H9 (cell line): Measurements from ENCODE around the gene LDLRAD4. TPM values are rescaled to one million over a fixed set of nuclear protein-coding genes. Genes with fewer than 3 reads are reported as not detected.

Experiments used
- DNase-seq: peaks from one replicate; pipeline ENCODE4 v3.0.0-alpha.2; 2017
- H2AFZ ChIP-seq: one replicate; pipeline ENCODE4 v1.6.1; 2013; ENCODE audit warnings: mild to moderate bottlenecking, low read length, control low read depth, moderate library complexity
- H2AK5ac ChIP-seq: 2 replicates; pipeline ENCODE4 v1.6.1; 2013; ENCODE audit warnings: low read length, control low read depth, mixed read lengths; ENCODE audit not compliant: insufficient read length
- H2BK120ac ChIP-seq: one replicate; pipeline ENCODE4 v1.6.1; 2013; ENCODE audit warnings: low read depth, mild to moderate bottlenecking, low read length, control low read depth, inconsistent platforms; ENCODE audit not compliant: poor library complexity, severe bottlenecking
- H2BK12ac ChIP-seq: 2 replicates; pipeline ENCODE4 v1.6.1; 2013; ENCODE audit warnings: low read length, control low read depth, mixed read lengths, low read depth; ENCODE audit not compliant: insufficient read length
- H2BK15ac ChIP-seq: 2 replicates; pipeline ENCODE4 v1.6.1; 2013; ENCODE audit warnings: low read depth, low read length, control low read depth
- H2BK20ac ChIP-seq: one replicate; pipeline ENCODE4 v1.6.1; 2013; ENCODE audit warnings: low read depth, mild to moderate bottlenecking, low read length, control low read depth, inconsistent platforms; ENCODE audit not compliant: poor library complexity, severe bottlenecking
- H2BK5ac ChIP-seq: 2 replicates; pipeline ENCODE4 v1.6.1; 2013; ENCODE audit warnings: low read length, control low read depth, mixed read lengths; ENCODE audit not compliant: insufficient read length
- H3K14ac ChIP-seq: 2 replicates; pipeline ENCODE4 v1.6.1; 2013; ENCODE audit warnings: low read length, control low read depth; ENCODE audit not compliant: insufficient read depth
- H3K18ac ChIP-seq: 2 replicates; pipeline ENCODE4 v1.6.1; 2013; ENCODE audit warnings: low read depth, mild to moderate bottlenecking, mixed read lengths, low read length, control low read depth; ENCODE audit not compliant: insufficient read length
- H3K23ac ChIP-seq: 2 replicates; pipeline ENCODE4 v1.6.1; 2013; ENCODE audit warnings: low read length, control low read depth, mixed read lengths, low read depth; ENCODE audit not compliant: insufficient read length
- H3K23me2 ChIP-seq: 2 replicates; pipeline ENCODE4 v1.6.1; 2013; ENCODE audit warnings: low read depth, mild to moderate bottlenecking, mixed read lengths, low read length, control low read depth; ENCODE audit not compliant: insufficient read length, poor library complexity, severe bottlenecking
- H3K27ac ChIP-seq: 2 replicates; pipeline ENCODE4 v1.5.1; 2013; ENCODE audit warnings: low read length, control low read depth, mixed read lengths, low read depth; ENCODE audit not compliant: insufficient read length
- H3K27me3 ChIP-seq: 2 replicates; pipeline ENCODE4 v1.6.1; 2013; ENCODE audit warnings: low read length, control low read depth, inconsistent platforms; ENCODE audit not compliant: insufficient read depth
- H3K4ac ChIP-seq: 2 replicates; pipeline ENCODE4 v1.6.1; 2013; ENCODE audit warnings: low read depth, mild to moderate bottlenecking, control low read depth, inconsistent platforms, low read length, moderate library complexity
- H3K4me1 ChIP-seq: 2 replicates; pipeline ENCODE4 v1.6.1; 2013; ENCODE audit warnings: low read length, control low read depth, inconsistent platforms; ENCODE audit not compliant: insufficient read depth
- H3K4me2 ChIP-seq: 2 replicates; pipeline ENCODE4 v1.6.1; 2013; ENCODE audit warnings: low read length, control low read depth, mixed read lengths; ENCODE audit not compliant: insufficient read length, insufficient read depth
- H3K56ac ChIP-seq: 2 replicates; pipeline ENCODE4 v1.6.1; 2013; ENCODE audit warnings: low read depth, mild to moderate bottlenecking, mixed read lengths, low read length, control low read depth; ENCODE audit not compliant: insufficient read length
- H3K79me1 ChIP-seq: 2 replicates; pipeline ENCODE4 v1.6.1; 2013; ENCODE audit warnings: low read depth, mild to moderate bottlenecking, moderate library complexity, low read length, control low read depth, inconsistent platforms; ENCODE audit not compliant: insufficient read depth, poor library complexity, severe bottlenecking
- H3K79me2 ChIP-seq: 2 replicates; pipeline ENCODE4 v1.6.1; 2013; ENCODE audit warnings: low read length, control low read depth, inconsistent platforms; ENCODE audit not compliant: insufficient read depth
- H3K9ac ChIP-seq: 2 replicates; pipeline ENCODE4 v1.6.1; 2013; ENCODE audit warnings: low read length, control low read depth, mixed read lengths; ENCODE audit not compliant: insufficient read length; ENCODE audit errors: extremely low read depth
- H3K9me3 ChIP-seq: one replicate; pipeline ENCODE4 v1.6.1; 2013; ENCODE audit warnings: low read depth, low read length, inconsistent platforms; ENCODE audit not compliant: control insufficient read depth
- H3T11ph ChIP-seq: one replicate; pipeline ENCODE4 v1.6.1; 2013; ENCODE audit warnings: mild to moderate bottlenecking, low read length, control low read depth, inconsistent platforms
- H4K20me1 ChIP-seq: one replicate; pipeline ENCODE4 v1.6.1; 2013; ENCODE audit not compliant: control insufficient read depth, insufficient read length, insufficient read depth
- H4K5ac ChIP-seq: 2 replicates; pipeline ENCODE4 v1.6.1; 2013; ENCODE audit warnings: low read depth, mild to moderate bottlenecking, mixed read lengths, low read length, control low read depth; ENCODE audit not compliant: insufficient read length
- H4K8ac ChIP-seq: replicated peaks from 2 replicates; pipeline ENCODE4 v1.6.1; 2013; ENCODE audit warnings: low read length, control low read depth, mixed read lengths, low read depth; ENCODE audit not compliant: insufficient read length
- H4K91ac ChIP-seq: 2 replicates; pipeline ENCODE4 v1.6.1; 2013; ENCODE audit warnings: low read depth, mild to moderate bottlenecking, moderate library complexity, mixed read lengths, low read length, control low read depth; ENCODE audit not compliant: insufficient read length
- H3K27ac Mint-ChIP-seq, 3 experiments: 2 replicates in 2 of 3; 3 replicates in 1 of 3; pipeline ENCODE4 v1.8.0; 2020 to 2021; ENCODE audit warnings: mixed read lengths in 3 of 3, mild to moderate bottlenecking in 1 of 3, moderate library complexity in 1 of 3
- H3K27me3 Mint-ChIP-seq: 2 replicates; pipeline ENCODE4 v1.8.0; 2021; ENCODE audit warnings: low read depth, mild to moderate bottlenecking, moderate library complexity, mixed read lengths
- H3K36me3 Mint-ChIP-seq, 3 experiments: 2 replicates in 2 of 3; 3 replicates in 1 of 3; pipeline ENCODE4 v1.8.0; 2020 to 2021; ENCODE audit warnings: low read depth in 3 of 3, mixed read lengths in 3 of 3; ENCODE audit not compliant: insufficient read depth in 1 of 3
- H3K4me1 Mint-ChIP-seq, 2 experiments: 2 replicates each; pipeline ENCODE4 v1.8.0; 2020; ENCODE audit warnings: mixed read lengths in 2 of 2
- H3K4me3 Mint-ChIP-seq, 2 experiments: 2 replicates in 1 of 2; 3 replicates in 1 of 2; pipeline ENCODE4 v1.8.0; 2020 to 2021; ENCODE audit warnings: mild to moderate bottlenecking in 2 of 2, mixed read lengths in 2 of 2, moderate library complexity in 1 of 2
- H3K9me3 Mint-ChIP-seq, 2 experiments: 2 replicates in 1 of 2; 3 replicates in 1 of 2; pipeline ENCODE4 v1.8.0; 2020; ENCODE audit warnings: mild to moderate bottlenecking in 2 of 2, mixed read lengths in 2 of 2, moderate library complexity in 1 of 2
- CTCF ChIP-seq: fragments of 200-600 bp; sonication (generic); conservative IDR thresholded peaks from 3 replicates; pipeline ENCODE4 v1.8.0; 2021; ENCODE audit warnings: antibody characterized with exemption, mild to moderate bottlenecking
- WGBS: extraction: QIAGEN DNeasy Blood & Tissue Kit; methylation state at CpG from one replicate; pipeline ENCODE4 v1.1.7; 2013; ENCODE audit warnings: missing lambda C conversion rate, low lambda C conversion rate, mixed read lengths; ENCODE audit not compliant: insufficient read length; ENCODE audit errors: extremely low coverage; 5-methylcytosine and 5-hydroxymethylcytosine counted together
- total RNA-seq: library from RNA; stranded (reverse); gene quantifications from 2 replicates; pipeline ENCODE4 v1.2.1, GENCODE V29; 2021

Gene LDLRAD4
- total RNA-seq, 1 experiment from 2014 or later = 3.9 TPM

GRCh38 chr18:13455471-13455870, 236.9 kb downstream of the LDLRAD4 start:
- Histone ChIP-seq H3K23ac (no peak overlapping the region), H2BK20ac (no peak overlapping the region), H3K4me1 (peaks cover 11% of the 10 kb centered on the region; the same call in 1 of the 2 replicates), H4K91ac (no peak overlapping the region), H3K4me2 (no peak overlapping the region), H3K79me2 (no peaks in the 10 kb centered on the region), H2BK120ac (no peak overlapping the region), H4K5ac (no peak overlapping the region), H2BK15ac (no peak overlapping the region), H3K56ac (no peak overlapping the region), H3K4ac (no peak overlapping the region), H3K18ac (no peak overlapping the region), H3K9me3 (no peaks in the 10 kb centered on the region), H2BK5ac (no peak overlapping the region), H3K9ac (no peak overlapping the region), H3K27me3 (no peaks in the 10 kb centered on the region), H3K79me1 (no peaks in the 10 kb centered on the region), H2AFZ (no peak overlapping the region), H3K23me2 (no peaks in the 10 kb centered on the region), H2AK5ac (no peak overlapping the region), H3T11ph (no peak overlapping the region), H2BK12ac (no peak overlapping the region), H4K20me1 (no peaks in the 10 kb centered on the region), H4K8ac (no peak overlapping the region), H3K27ac (no peak overlapping the region), H3K14ac (no peak overlapping the region; the same call in 1 of the 2 replicates)
- Mint-ChIP-seq H3K4me3 (no peak overlapping the region), H3K27ac (no peak overlapping the region), H3K36me3 (peaks cover 0 to 4% (median 0%) of the 10 kb centered on the region in 3 experiments; a peak in 3 of 7 replicates), H3K9me3 (no peaks in the 10 kb centered on the region; a peak in 1 of 5 replicates), H3K27me3 (peaks cover 31% of the 10 kb centered on the region), H3K4me1 (peaks cover 42 to 46% of the 10 kb centered on the region in 2 experiments)
- TF ChIP-seq CTCF = no peak
- no peak for DNase-seq
- no CpG with 5 or more reads among the region's 6 CpGs for WGBS
